Subcutaneous abdominal adipose tissue (tissue), 5 donors: ENCODE results near the gene RFX2.

Source experiments
- H3K27ac ChIP-seq: one replicate; pipeline ENCODE4 v1.7.0; 2013; ENCODE audit warnings: low read depth, mild to moderate bottlenecking, inconsistent platforms, low read length, moderate library complexity
- H3K27me3 ChIP-seq, 5 donors: one replicate each; pipeline ENCODE4 v1.7.0; 2013; ENCODE audit warnings: low read length in 5 of 5, inconsistent platforms in 1 of 5; ENCODE audit not compliant: control insufficient read depth in 5 of 5, insufficient read depth in 4 of 5
- H3K36me3 ChIP-seq, 5 donors: one replicate each; pipeline ENCODE4 v1.7.0; 2013; ENCODE audit warnings: low read length in 5 of 5; ENCODE audit not compliant: control insufficient read depth in 5 of 5, insufficient read depth in 5 of 5
- H3K4me1 ChIP-seq, 5 donors: one replicate each; pipeline ENCODE4 v1.7.0; 2013; ENCODE audit warnings: low read length in 5 of 5, mild to moderate bottlenecking in 3 of 5, moderate library complexity in 1 of 5; ENCODE audit not compliant: control insufficient read depth in 5 of 5, insufficient read depth in 5 of 5
- H3K4me3 ChIP-seq, 5 donors: one replicate each; pipeline ENCODE4 v1.7.0; 2013; ENCODE audit warnings: low read length in 5 of 5, low read depth in 1 of 5
- H3K9ac ChIP-seq, 5 donors: one replicate each; pipeline ENCODE4 v1.7.0; 2013; ENCODE audit warnings: low read length in 5 of 5, mild to moderate bottlenecking in 4 of 5, moderate library complexity in 3 of 5
- H3K9me3 ChIP-seq, 5 donors: one replicate each; pipeline ENCODE4 v1.7.0; 2013; ENCODE audit warnings: low read length in 5 of 5; ENCODE audit not compliant: control insufficient read depth in 5 of 5
- donor health status: healthy.
- donor health status: healthy.
- donor health status: healthy.
- donor health status: healthy.
- donor health status: healthy.

RFX2 gene

GRCh38 chr19:6062961-6063575, 47.2 kb downstream of the RFX2 start:
- Histone ChIP-seq H3K4me3 (peak overlapping the region; percentile 8 to 45 (median 36)), H3K27ac (peak overlapping the region; percentile 77), H3K4me1 (peaks cover 21 to 88% (median 81%) of the 10 kb centered on the region in 5 donors), H3K36me3 (peaks cover 0 to 2% (median 0%) of the 10 kb centered on the region in 5 donors), H3K9me3 (peaks cover 0 to 3% (median 0%) of the 10 kb centered on the region in 5 donors), H3K27me3 (no peaks in the 10 kb centered on the region), H3K9ac (peak overlapping the region in 4 of 5 donors; percentile 21 to 42 (median 33))

GRCh38 chr19:6062274-6062673, 48.0 kb downstream of the RFX2 start:
- peak overlapping the region; percentile 8 to 45 (median 36) for H3K4me3 ChIP-seq
- peaks cover 0 to 3% (median 0%) of the 10 kb centered on the region in 5 donors for H3K9me3 ChIP-seq
- peak overlapping the region in 2 of 5 donors; percentile 21 to 28 for H3K9ac ChIP-seq
- H3K36me3 ChIP-seq: peaks cover 0 to 2% (median 0%) of the 10 kb centered on the region in 5 donors
- peaks cover 23 to 88% (median 81%) of the 10 kb centered on the region in 5 donors for H3K4me1 ChIP-seq
- H3K27ac ChIP-seq: peak overlapping the region; percentile 77
- no peaks in the 10 kb centered on the region for H3K27me3 ChIP-seq

DNA sequence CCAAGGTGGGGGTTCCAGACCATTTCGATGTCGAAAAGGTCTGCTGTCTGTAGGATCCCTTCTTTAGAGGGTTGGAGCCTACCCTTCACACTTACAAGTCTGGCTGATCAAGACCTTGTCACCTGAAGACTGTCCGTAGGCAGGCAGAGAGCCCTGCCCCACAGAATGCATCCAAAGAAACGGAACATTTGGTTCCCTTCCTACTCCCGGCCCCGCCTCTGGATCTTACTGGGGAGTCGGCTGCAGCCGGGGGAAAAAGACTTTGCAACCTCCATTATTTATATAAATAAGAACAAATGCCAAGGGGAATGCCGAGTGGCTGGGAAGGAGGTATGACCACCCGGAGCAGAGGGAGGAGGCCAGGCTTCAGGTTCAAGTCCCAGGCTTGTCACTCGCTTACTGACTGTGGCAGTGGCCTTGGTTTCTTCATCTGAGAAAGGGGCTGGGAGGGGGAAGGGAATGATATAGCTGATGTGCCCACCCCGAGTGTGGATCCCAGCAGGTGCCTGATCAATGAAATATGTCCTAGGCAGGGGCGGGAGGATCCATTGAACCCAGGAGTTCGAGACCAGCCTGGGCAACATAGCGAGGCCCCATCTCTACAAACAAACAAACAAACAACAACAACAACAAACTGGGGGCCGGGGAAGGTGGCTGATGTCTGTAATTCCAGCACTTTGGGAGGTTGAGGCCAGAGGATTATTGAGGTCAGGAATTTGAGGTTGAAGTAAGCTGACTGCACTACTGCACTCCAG, 48.7 kb downstream of the RFX2 start:
- Histone ChIP-seq H3K9me3 (peaks cover 0 to 3% (median 0%) of the 10 kb centered on the region in 5 donors), H3K4me3 (peak overlapping the region in 1 of 5 donors; percentile 45), H3K9ac (no peak overlapping the region), H3K27me3 (no peaks in the 10 kb centered on the region), H3K36me3 (peaks cover 0 to 2% (median 0%) of the 10 kb centered on the region in 5 donors), H3K27ac (peak overlapping the region; percentile 77), H3K4me1 (peaks cover 24 to 89% (median 80%) of the 10 kb centered on the region in 5 donors)

DNA sequence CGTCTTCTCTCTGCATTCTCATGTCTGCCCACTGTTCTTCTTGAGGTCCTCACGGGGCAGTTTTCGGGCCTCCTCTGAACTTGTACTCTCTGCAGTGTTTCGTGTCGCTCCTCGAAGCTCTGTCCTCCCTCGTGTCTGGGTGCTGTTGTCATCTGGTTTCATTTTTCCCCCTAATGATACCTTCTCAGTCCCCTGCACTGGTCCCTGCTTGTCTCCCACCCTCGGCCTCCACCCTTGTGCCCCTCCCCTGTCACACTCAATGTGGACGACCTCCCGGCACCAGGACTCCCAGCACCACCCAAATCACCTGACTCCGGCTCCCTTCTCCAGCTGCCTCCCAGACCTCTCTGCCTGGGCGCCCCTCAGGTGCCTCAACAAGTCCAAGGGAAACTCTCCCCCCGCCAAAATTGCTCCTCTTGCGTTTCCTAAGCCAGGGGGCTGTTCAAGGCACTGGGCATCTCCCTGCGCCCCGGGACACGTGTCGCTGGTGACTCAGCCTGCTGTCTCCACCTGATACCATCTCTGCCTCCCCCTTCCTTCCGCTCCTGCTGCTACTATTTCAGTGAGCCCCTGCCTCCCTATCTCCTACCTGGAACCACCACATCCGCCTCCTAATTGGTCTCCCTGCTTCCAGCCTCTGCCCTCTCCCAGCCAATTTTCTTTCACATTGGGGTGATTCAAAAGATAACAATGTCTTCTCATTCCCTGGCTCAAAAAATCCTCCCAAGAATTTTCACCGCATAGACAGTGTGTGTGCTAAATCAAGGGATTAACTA, 49.5 kb downstream of the RFX2 start:
- Histone ChIP-seq H3K36me3 (peaks cover 0 to 2% (median 0%) of the 10 kb centered on the region in 5 donors), H3K4me3 (no peak overlapping the region), H3K9me3 (peaks cover 0 to 3% (median 0%) of the 10 kb centered on the region in 5 donors), H3K4me1 (peaks cover 28 to 90% (median 80%) of the 10 kb centered on the region in 5 donors), H3K9ac (no peak overlapping the region), H3K27ac (peak overlapping the region; percentile 77), H3K27me3 (no peaks in the 10 kb centered on the region)

DNA sequence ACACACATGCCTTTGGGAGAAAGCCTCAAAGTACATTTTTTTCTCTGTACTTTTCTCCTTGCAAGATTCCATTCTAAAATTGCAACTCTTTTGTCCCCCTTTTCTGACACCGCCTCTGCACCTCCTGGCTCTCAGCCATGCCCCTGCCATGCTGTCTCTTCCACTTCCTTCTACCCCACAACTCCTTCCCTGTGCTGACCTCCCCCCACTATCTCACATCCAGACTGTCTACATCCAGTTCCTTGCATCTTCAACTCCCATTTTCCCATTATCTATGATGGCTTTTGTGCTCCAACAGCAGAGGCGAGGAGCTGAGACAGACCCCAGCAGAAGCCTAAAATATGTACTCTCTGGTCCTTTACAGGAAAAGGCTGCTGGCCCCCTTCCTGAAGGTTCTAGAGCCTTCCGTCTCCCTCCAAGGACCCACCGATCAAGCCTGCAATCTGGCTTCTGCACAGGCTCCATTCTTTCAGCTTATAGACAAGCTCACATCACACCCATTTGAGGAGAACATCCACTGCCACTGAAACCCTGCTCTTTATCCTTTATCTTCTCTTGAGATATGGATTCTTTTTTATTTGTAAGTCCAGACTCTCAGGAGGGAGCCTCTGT, 50.2 kb downstream of the RFX2 start:
- H3K9ac ChIP-seq: no peak overlapping the region
- peaks cover 0 to 2% (median 0%) of the 10 kb centered on the region in 5 donors for H3K36me3 ChIP-seq
- H3K4me3 ChIP-seq: peak overlapping the region in 1 of 5 donors; percentile 36
- peaks cover 0 to 3% (median 0%) of the 10 kb centered on the region in 5 donors for H3K9me3 ChIP-seq
- no peaks in the 10 kb centered on the region for H3K27me3 ChIP-seq
- peaks cover 28 to 90% (median 77%) of the 10 kb centered on the region in 5 donors for H3K4me1 ChIP-seq
- peak overlapping the region; percentile 77 for H3K27ac ChIP-seq

- H3K27ac ChIP-seq: peak overlapping the region; percentile 97
- H3K36me3 ChIP-seq: peaks cover 0 to 2% (median 0%) of the 10 kb centered on the region in 5 donors
- peaks cover 28 to 90% (median 76%) of the 10 kb centered on the region in 5 donors for H3K4me1 ChIP-seq
- peak overlapping the region in 1 of 5 donors; percentile 17 for H3K4me3 ChIP-seq
- H3K27me3 ChIP-seq: no peaks in the 10 kb centered on the region
- H3K9me3 ChIP-seq: peaks cover 0 to 3% (median 0%) of the 10 kb centered on the region in 5 donors
- H3K9ac ChIP-seq: no peak overlapping the region
Measured at GRCh38 chr19:6059396-6059947, 50.8 kb downstream of the RFX2 start.

DNA sequence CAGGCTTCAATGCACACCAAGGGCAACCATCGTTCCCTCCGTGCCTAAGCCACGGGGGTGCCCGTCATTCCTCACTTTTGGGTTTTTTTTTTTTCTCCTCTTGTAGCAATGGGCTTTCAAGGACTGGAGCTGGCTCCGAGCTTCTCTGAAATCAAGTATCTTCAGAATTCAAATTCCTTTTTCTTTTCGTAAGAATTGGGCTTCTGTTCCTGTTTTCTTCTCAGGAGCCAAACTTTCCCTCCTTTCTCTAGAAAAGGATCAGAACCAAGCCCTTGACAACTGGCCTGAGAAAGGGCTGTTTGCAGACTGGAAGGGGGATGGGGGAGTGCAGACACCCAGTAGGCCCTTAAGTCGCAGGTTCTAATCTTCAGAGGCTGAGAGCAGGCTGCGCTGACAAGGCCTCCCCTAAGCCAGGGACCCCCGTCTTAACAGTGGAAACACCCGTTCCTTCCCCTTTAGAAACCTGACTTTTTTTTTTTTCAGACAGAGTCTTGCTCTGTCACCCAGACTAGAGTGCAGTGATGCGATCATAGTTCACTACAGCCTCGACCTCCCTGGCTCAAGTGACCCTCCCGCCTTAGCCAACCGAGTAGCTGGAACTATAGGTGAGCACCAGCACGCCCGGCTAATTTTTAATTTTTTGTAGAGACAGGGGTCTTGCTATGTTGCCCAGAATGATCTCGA, 51.6 kb downstream of the RFX2 start:
- peaks cover 0 to 3% (median 0%) of the 10 kb centered on the region in 5 donors for H3K9me3 ChIP-seq
- peak overlapping the region in 2 of 5 donors; percentile 11 to 60 for H3K9ac ChIP-seq
- H3K27ac ChIP-seq: peak overlapping the region; percentile 97
- H3K36me3 ChIP-seq: no peaks in the 10 kb centered on the region
- no peak overlapping the region for H3K4me3 ChIP-seq
- no peaks in the 10 kb centered on the region for H3K27me3 ChIP-seq
- H3K4me1 ChIP-seq: peaks cover 28 to 82% (median 74%) of the 10 kb centered on the region in 5 donors

DNA sequence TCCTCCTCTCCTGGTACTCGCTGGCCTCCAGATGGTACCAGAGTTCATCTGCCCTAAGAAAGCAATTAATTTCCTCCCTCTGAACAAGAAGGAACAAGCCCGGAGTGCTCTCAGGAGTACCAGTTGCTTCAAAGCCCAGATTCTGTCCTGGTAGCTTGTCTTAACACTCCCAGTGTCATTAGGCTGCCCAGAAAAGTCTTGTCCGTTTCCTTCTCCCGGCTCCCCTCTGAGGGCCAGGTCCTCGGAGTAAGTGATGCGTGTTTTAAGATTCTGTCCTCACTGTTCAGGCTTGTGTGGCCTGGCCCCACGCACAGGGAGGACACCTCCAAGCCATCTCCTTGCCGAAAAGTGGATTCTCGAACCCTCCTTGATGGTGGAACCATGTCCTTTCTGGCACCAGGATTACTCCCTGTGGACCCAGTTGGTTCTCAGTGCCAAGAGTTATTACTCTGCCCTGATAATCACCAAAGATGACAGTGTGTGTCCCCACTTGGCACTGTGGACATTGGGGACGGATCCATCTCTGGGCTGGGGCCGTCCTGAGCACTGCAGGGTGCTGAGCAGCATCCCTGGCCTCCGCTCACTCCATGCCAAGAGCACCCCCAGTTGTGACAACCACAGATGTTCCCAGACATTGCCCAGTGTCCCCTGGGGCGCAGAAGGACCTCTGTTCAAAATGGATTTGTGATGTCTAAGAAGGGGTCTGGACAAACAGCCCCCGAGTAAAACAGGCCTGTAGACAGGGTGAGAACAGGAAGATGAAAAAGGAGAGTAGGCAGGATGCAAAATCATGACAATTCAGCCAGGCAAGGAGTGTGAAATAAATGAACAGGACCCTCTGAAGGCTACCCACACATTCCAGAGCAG, 52.4 kb downstream of the RFX2 start:
- Histone ChIP-seq H3K36me3 (no peaks in the 10 kb centered on the region), H3K4me1 (peaks cover 27 to 74% (median 67%) of the 10 kb centered on the region in 5 donors), H3K9me3 (peaks cover 0 to 3% (median 0%) of the 10 kb centered on the region in 5 donors), H3K9ac (peak overlapping the region; percentile 16 to 60 (median 31)), H3K27me3 (no peaks in the 10 kb centered on the region), H3K27ac (peak overlapping the region; percentile 97), H3K4me3 (peak overlapping the region in 1 of 5 donors; percentile 6)
